ENCODE measurements around the gene LSM7.
A peak's percentile ranks its signal among the peaks of the same experiment; 100 is the strongest.
"Not testable (repeated sequence)": the region's sequence is repeated elsewhere in the genome, so short reads cannot be mapped to it uniquely, and the experiment has no call there.

The LSM7 gene

DNA sequence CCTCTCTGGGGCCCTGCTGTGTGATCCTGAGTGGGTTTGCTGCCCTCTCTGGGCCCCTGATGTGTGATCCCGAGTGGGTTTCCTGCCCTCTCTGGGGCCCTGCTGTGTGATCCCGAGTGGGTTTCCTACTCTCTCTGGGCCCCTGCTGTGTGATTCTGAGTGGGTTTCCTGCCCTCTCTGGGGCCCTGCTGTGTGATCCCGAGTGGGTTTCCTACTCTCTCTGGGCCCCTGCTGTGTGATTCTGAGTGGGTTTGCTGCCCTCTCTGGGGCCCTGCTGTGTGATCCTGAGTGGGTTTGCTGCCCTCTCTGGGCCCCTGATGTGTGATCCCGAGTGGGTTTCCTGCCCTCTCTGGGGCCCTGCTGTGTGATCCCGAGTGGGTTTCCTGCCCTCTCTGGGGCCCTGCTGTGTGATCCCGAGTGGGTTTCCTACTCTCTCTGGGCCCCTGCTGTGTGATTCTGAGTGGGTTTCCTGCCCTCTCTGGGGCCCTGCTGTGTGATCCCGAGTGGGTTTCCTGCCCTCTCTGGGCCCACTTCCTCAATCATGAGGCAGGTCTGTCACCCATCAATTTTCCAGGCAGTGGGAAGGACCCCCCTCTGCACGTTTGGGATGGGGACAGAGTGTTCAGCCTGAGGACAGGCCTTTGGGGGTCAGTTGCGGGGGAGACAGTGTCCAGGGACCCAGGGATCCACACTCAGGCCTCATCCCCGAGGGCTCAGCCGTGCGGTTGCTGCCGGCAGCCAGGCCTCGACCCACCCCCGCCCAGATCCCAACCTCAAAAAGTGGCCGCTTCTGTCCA, 46.9 kb downstream of the LSM7 start:
- DNase-seq (ENCODE audit: low read depth in 1 of 2, low spot score in 1 of 2): not testable (repeated sequence)

DNA sequence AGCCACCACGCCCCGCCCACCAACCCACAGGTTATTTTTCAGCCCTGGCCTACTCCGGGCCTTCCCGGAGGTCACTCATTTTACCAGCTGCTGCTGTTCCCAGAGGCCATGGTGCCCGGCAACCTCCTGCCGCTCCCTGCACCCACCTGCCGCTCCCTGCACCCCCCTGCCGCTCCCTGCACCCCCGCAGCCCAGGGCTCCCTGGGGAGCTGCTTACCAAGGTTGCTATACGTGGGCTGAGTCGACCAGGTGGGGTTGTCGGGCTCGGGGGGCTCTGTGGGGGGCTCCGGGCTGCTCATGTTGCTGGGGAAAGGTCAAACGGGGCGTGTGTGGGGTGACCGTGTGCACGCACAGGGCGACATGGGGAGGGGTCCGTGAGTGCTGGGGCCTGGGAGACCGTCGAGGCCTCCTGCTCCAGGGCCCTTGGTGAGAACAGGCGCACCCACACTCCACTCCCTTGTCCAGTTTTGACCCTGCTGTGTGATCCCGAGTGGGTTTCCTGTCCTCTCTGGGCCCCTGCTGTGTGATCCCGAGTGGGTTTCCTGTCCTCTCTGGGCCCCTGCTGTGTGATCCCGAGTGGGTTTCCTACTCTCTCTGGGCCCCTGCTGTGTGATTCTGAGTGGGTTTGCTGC, 47.6 kb downstream of the LSM7 start:
- DNase-seq (ENCODE audit: low read depth in 1 of 2, low spot score in 1 of 2): no peak

GRCh38 chr19:2278459-2279158, 49.8 kb downstream of the LSM7 start:
- DNase-seq (ENCODE audit: low read depth in 1 of 2, low spot score in 1 of 2): no peak

DNA sequence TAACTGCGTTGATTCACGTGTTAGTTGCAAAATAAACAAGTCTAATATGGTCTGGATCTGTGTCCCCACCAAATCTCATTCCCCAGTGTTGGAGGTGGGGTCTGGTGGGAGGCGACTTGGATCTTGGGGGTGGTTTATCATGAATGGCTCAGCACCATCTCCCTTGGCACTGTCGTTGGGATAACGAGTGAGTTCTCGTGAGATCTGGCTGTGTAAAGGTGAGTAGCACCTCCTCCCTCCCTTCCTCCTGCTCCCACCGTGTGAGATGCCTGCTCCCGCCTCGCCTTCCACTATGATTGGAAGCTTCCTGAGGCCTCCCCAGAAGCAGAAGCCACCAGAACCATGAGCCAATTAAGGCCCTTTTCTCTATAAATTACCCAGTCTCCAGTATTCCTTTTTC, 51.2 kb downstream of the LSM7 start:
- DNase-seq (ENCODE audit: low read depth in 1 of 2, low spot score in 1 of 2): no peak

- no peak for DNase-seq (ENCODE audit: low read depth in 1 of 2, low spot score in 1 of 2)
Observed at GRCh38 chr19:2276429-2276986, 51.9 kb downstream of the LSM7 start.

GRCh38 chr19:2275588-2276428, 52.6 kb downstream of the LSM7 start:
- no peak for DNase-seq (ENCODE audit: low read depth in 1 of 2, low spot score in 1 of 2)

GRCh38 chr19:2274931-2275535, 53.4 kb downstream of the LSM7 start:
- DNase-seq (ENCODE audit: low read depth in 1 of 2, low spot score in 1 of 2): no peak

- no peak for DNase-seq (ENCODE audit: low read depth in 1 of 2, low spot score in 1 of 2)
Observed at GRCh38 chr19:2274185-2274711, 54.1 kb downstream of the LSM7 start.

DNA sequence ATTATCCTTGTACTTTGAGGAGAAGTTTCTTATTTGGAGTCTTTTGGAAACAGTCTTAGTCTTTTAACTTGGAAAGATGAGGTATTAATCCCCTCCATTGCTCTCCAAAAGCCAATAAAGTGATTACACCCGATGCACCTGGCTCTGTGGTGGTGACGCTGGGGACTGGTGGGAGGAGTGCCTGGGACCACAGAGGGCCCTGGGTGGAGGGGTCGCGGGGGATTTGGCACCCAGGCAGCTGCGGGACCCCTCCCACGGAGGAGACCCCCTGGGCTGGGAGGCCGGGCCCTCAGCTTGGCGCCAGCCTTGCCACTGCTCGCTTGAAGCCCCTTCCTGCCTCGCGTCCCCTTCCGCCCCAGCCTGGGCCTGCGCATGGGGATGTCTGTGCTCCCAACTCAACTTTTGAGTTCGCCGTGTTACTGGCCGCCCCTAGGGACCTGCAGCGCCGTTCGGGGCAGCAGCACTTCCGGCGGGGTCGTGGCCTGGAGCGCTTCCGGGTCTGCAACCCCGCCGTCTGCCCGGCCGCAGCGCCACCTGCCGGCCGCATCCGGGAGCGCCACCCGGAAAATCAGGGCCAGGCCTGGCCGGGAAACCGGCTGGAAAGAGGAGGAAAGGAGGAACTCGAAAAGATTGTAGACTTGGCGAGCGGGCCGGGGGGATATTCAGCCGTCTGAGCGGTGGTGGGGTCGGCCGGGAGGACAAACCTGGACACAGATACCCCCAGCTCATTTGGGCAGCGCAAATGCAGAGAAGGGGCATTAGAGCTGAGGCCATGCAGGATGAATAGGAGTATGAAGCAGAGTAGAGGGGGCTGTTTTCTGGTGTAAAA, 54.8 kb downstream of the LSM7 start:
- peak; percentile 52 to 71 for DNase-seq (ENCODE audit: low read depth in 1 of 2, low spot score in 1 of 2)
